ENCODE data around the gene ZNF394. TPM values are rescaled to one million over a fixed set of nuclear protein-coding genes. Genes with fewer than 3 reads are reported as not detected.

The ZNF394 gene
- total and polyA plus RNA-seq, 4 donors = 5.5 to 18.3 (median 12.1) TPM

DNA sequence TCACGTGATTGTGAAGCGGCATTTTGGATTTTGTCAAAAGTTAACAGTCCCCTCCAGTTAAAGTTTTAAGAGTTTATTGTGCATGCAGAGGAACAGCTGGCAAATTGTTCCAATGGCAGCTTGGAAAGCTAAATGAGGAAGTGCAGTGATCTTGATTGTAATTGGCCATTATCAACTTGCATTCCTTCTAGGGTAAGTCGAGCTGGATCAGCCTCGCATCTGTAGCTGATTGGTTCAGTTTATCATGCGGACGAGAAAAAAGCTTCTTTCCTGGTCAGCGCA, 26.8 kb downstream of the ZNF394 start:
- H3K27me3 ChIP-seq (ENCODE audit: control insufficient read depth in 4 of 4, insufficient read depth in 4 of 4, low read length in 3 of 4) = no peaks in the 10 kb centered on the region
- H3K4me1 ChIP-seq (ENCODE audit: control insufficient read depth in 4 of 4, insufficient read depth in 4 of 4, low read length in 3 of 4) = peaks cover 3 to 14% (median 9%) of the 10 kb centered on the region in 4 donors
- H3K9ac ChIP-seq (ENCODE audit: low read depth in 1 of 2, low read length in 2 of 2) = peak overlapping the region; percentile 16 to 42
- H3K36me3 ChIP-seq (ENCODE audit: control insufficient read depth in 4 of 4, insufficient read depth in 3 of 4, low read depth in 1 of 4, low read length in 3 of 4) = peaks cover 0 to 6% (median 2%) of the 10 kb centered on the region in 4 donors
- H3K9me3 ChIP-seq (ENCODE audit: control insufficient read depth in 4 of 4, low read length in 3 of 4) = no peaks in the 10 kb centered on the region
- 7% methylated on average over 7 of the region's 7 CpGs for WGBS
- peak overlapping the region; percentile 70 to 90 (median 80) for H3K4me3 ChIP-seq (ENCODE audit: low read depth in 1 of 3, low read length in 3 of 3)
- TF ChIP-seq TAF1 (conservative IDR thresholded peaks at IDR 0.05) = no peak
- no peak for TF ChIP-seq ATF3 (IDR thresholded peaks at IDR 0.05)
- TF ChIP-seq MAX (IDR thresholded peaks at IDR 0.05) = no peak
- TF ChIP-seq JUND (IDR thresholded peaks at IDR 0.05) = no peak
- peak in 1 of 2 donors; percentile 1 for TF ChIP-seq HNF4A (conservative IDR thresholded peaks at IDR 0.05)
- no peak for DNase-seq (ENCODE audit: low spot score)
- H3K27ac ChIP-seq (ENCODE audit: low read depth in 1 of 2, low read length in 2 of 2) = peak overlapping the region; percentile 69 to 85

DNA sequence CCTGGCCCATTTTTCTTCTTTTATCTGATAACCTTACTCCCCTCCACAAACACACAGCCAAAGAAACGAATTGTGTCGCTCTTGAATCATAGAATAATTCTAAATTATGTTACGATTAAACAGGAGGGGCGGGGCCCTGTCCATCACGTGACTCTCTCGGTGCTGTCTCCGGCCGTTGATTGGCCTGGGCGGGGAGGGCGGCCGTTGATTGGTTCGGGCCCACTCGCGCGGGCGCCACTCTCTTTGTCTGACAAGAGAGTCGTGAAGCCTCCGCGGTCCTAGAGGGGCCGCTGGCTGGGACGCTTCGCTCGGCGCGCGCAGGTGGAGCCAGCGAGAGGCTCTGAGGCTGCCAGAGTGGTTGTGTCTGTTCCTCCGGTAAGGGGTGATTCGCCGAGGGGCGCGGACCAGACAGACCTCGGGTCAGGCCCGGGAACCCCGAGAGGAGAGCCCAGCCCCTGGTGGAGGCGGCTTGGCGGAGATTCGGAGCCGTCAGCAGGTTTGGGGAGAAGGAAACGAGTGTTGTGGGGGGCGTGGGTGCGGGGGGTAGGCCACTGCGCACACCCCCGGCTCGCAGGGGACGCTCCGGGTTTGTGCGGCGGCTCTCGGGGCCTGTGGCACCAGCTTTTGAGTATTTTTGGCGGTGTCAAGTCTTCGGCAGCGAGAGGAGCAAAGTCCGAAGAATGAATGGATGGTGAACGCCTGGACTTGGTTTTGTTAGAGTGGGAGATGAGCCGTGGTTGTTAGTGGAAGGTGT, 27.3 kb downstream of the ZNF394 start, which contains the start of gene ZNF789:
ZNF789 (plus strand) TSS at position 330 of the 754 bp plus-strand sequence. CDS start 3,567 bp downstream, outside the sequence.
- TF ChIP-seq FOXA1 (IDR thresholded peaks at IDR 0.05) = no peak
- TF ChIP-seq EGR1 (IDR thresholded peaks at IDR 0.05; ENCODE audit: low read depth in 2 of 2) = peak in 1 of 2 donors; percentile 17
- peak; percentile 75 for TF ChIP-seq SP1 (IDR thresholded peaks at IDR 0.05)
- no peak for TF ChIP-seq CTCF (IDR thresholded peaks at IDR 0.05; ENCODE audit: low read depth, low read length, missing input control)
- no peak for TF ChIP-seq RXRA (IDR thresholded peaks at IDR 0.05)
- TF ChIP-seq MAX (IDR thresholded peaks at IDR 0.05) = no peak
- TF ChIP-seq TAF1 (conservative IDR thresholded peaks at IDR 0.05) = peak; percentile 55
- peak; percentile 48 for TF ChIP-seq ZBTB33 (IDR thresholded peaks at IDR 0.05)
- peak; percentile 16 to 29 for TF ChIP-seq RAD21 (IDR thresholded peaks at IDR 0.05)
- TF ChIP-seq GABPA (IDR thresholded peaks at IDR 0.05 in 1 of 2, conservative IDR thresholded peaks at IDR 0.05 in 1 of 2) = peak in 1 of 2 donors; percentile 67
- TF ChIP-seq REST (IDR thresholded peaks at IDR 0.05) = no peak
- TF ChIP-seq JUND (IDR thresholded peaks at IDR 0.05) = no peak
- peak; percentile 42 for TF ChIP-seq YY1 (IDR thresholded peaks at IDR 0.05)
- TF ChIP-seq HNF4A (conservative IDR thresholded peaks at IDR 0.05) = peak; percentile 44 to 51
- TF ChIP-seq ATF3 (IDR thresholded peaks at IDR 0.05) = no peak
- TF ChIP-seq HNF4G (IDR thresholded peaks at IDR 0.05) = no peak
- no peak for TF ChIP-seq FOXA2 (IDR thresholded peaks at IDR 0.05)
- TF ChIP-seq NR2F2 (IDR thresholded peaks at IDR 0.05) = no peak
- WGBS = under 1% methylated on average over 56 of the region's 56 CpGs
- Histone ChIP-seq H3K4me1 (ENCODE audit: control insufficient read depth in 4 of 4, insufficient read depth in 4 of 4, low read length in 3 of 4) (peaks cover 3 to 14% (median 9%) of the 10 kb centered on the region in 4 donors), H3K36me3 (ENCODE audit: control insufficient read depth in 4 of 4, insufficient read depth in 3 of 4, low read depth in 1 of 4, low read length in 3 of 4) (peaks cover 0 to 4% (median 2%) of the 10 kb centered on the region in 4 donors), H3K9me3 (ENCODE audit: control insufficient read depth in 4 of 4, low read length in 3 of 4) (no peaks in the 10 kb centered on the region), H3K27ac (ENCODE audit: low read depth in 1 of 2, low read length in 2 of 2) (peak within 1 kb of the TSS; percentile 69 to 85), H3K9ac (ENCODE audit: low read depth in 1 of 2, low read length in 2 of 2) (peak within 1 kb of the TSS; percentile 42 to 63), H3K4me3 (ENCODE audit: low read depth in 1 of 3, low read length in 3 of 3) (peak within 1 kb of the TSS; percentile 70 to 90 (median 80)), H3K27me3 (ENCODE audit: control insufficient read depth in 4 of 4, insufficient read depth in 4 of 4, low read length in 3 of 4) (no peaks in the 10 kb centered on the region)
- peak; percentile 97 for DNase-seq (ENCODE audit: low spot score)
